ENCODE results near the gene PAPPA.

Gene PAPPA

GRCh38 chr9:116377179-116377798, 223.7 kb downstream of the PAPPA start:
- H3K36me3 ChIP-seq (ENCODE audit: insufficient read depth, low read length), result peaks cover 6% of the 10 kb centered on the region
- no peak overlapping the region for H2AFZ ChIP-seq (ENCODE audit: low read depth, low read length)
- H3K27me3 ChIP-seq (ENCODE audit: insufficient read depth, low read length), result no peaks in the 10 kb centered on the region
- no peaks in the 10 kb centered on the region for H3K9me3 ChIP-seq (ENCODE audit: low read length)
- H3K4me1 ChIP-seq (ENCODE audit: insufficient read depth, low read length), result no peaks in the 10 kb centered on the region
- no peak overlapping the region for H3K4me3 ChIP-seq (ENCODE audit: low read length)

GRCh38 chr9:116378873-116379272, 225.3 kb downstream of the PAPPA start:
- no peaks in the 10 kb centered on the region for H3K4me1 ChIP-seq (ENCODE audit: insufficient read depth, low read length)
- H3K27me3 ChIP-seq (ENCODE audit: insufficient read depth, low read length), result no peaks in the 10 kb centered on the region
- no peak overlapping the region for H3K4me3 ChIP-seq (ENCODE audit: low read length)
- no peaks in the 10 kb centered on the region for H3K9me3 ChIP-seq (ENCODE audit: low read length)
- H2AFZ ChIP-seq (ENCODE audit: low read depth, low read length), result no peak overlapping the region
- peaks cover 6% of the 10 kb centered on the region for H3K36me3 ChIP-seq (ENCODE audit: insufficient read depth, low read length)

GRCh38 chr9:116379821-116380220, 226.2 kb downstream of the PAPPA start:
- Histone ChIP-seq H3K36me3 (ENCODE audit: insufficient read depth, low read length) (peaks cover 6% of the 10 kb centered on the region), H2AFZ (ENCODE audit: low read depth, low read length) (no peak overlapping the region), H3K4me1 (ENCODE audit: insufficient read depth, low read length) (no peaks in the 10 kb centered on the region), H3K9me3 (ENCODE audit: low read length) (no peaks in the 10 kb centered on the region), H3K4me3 (ENCODE audit: low read length) (no peak overlapping the region), H3K27me3 (ENCODE audit: insufficient read depth, low read length) (no peaks in the 10 kb centered on the region)

- no peaks in the 10 kb centered on the region for H3K4me1 ChIP-seq (ENCODE audit: insufficient read depth, low read length)
- no peaks in the 10 kb centered on the region for H3K27me3 ChIP-seq (ENCODE audit: insufficient read depth, low read length)
- H2AFZ ChIP-seq (ENCODE audit: low read depth, low read length), result no peak overlapping the region
- no peaks in the 10 kb centered on the region for H3K9me3 ChIP-seq (ENCODE audit: low read length)
- H3K36me3 ChIP-seq (ENCODE audit: insufficient read depth, low read length), result peaks cover 8% of the 10 kb centered on the region
- no peak overlapping the region for H3K4me3 ChIP-seq (ENCODE audit: low read length)
Measured at GRCh38 chr9:116380496-116380995, 227.0 kb downstream of the PAPPA start.

- Histone ChIP-seq H3K27me3 (ENCODE audit: insufficient read depth, low read length) (no peaks in the 10 kb centered on the region), H3K4me3 (ENCODE audit: low read length) (no peak overlapping the region), H3K4me1 (ENCODE audit: insufficient read depth, low read length) (no peaks in the 10 kb centered on the region), H3K36me3 (ENCODE audit: insufficient read depth, low read length) (peaks cover 9% of the 10 kb centered on the region), H3K9me3 (ENCODE audit: low read length) (no peaks in the 10 kb centered on the region), H2AFZ (ENCODE audit: low read depth, low read length) (no peak overlapping the region)
Measured at GRCh38 chr9:116381350-116381749, 227.8 kb downstream of the PAPPA start.

- H2AFZ ChIP-seq (ENCODE audit: low read depth, low read length), result no peak overlapping the region
- no peaks in the 10 kb centered on the region for H3K9me3 ChIP-seq (ENCODE audit: low read length)
- no peaks in the 10 kb centered on the region for H3K4me1 ChIP-seq (ENCODE audit: insufficient read depth, low read length)
- peaks cover 9% of the 10 kb centered on the region for H3K36me3 ChIP-seq (ENCODE audit: insufficient read depth, low read length)
- no peaks in the 10 kb centered on the region for H3K27me3 ChIP-seq (ENCODE audit: insufficient read depth, low read length)
- H3K4me3 ChIP-seq (ENCODE audit: low read length), result no peak overlapping the region
Measured at GRCh38 chr9:116382053-116382452, 228.5 kb downstream of the PAPPA start.

GRCh38 chr9:116383133-116383532, 229.5 kb downstream of the PAPPA start:
- no peaks in the 10 kb centered on the region for H3K9me3 ChIP-seq (ENCODE audit: low read length)
- H3K36me3 ChIP-seq (ENCODE audit: insufficient read depth, low read length), result peaks cover 9% of the 10 kb centered on the region
- no peak overlapping the region for H3K4me3 ChIP-seq (ENCODE audit: low read length)
- H3K4me1 ChIP-seq (ENCODE audit: insufficient read depth, low read length), result no peaks in the 10 kb centered on the region
- H3K27me3 ChIP-seq (ENCODE audit: insufficient read depth, low read length), result no peaks in the 10 kb centered on the region
- no peak overlapping the region for H2AFZ ChIP-seq (ENCODE audit: low read depth, low read length)

GRCh38 chr9:116383936-116384335, 230.3 kb downstream of the PAPPA start:
- Histone ChIP-seq H3K36me3 (ENCODE audit: insufficient read depth, low read length) (peaks cover 5% of the 10 kb centered on the region), H3K27me3 (ENCODE audit: insufficient read depth, low read length) (no peaks in the 10 kb centered on the region), H3K9me3 (ENCODE audit: low read length) (no peaks in the 10 kb centered on the region)

GRCh38 chr9:116387934-116388698, 234.5 kb downstream of the PAPPA start:
- Histone ChIP-seq H2AFZ (ENCODE audit: low read depth, low read length) (no peak overlapping the region), H3K4me1 (ENCODE audit: insufficient read depth, low read length) (no peaks in the 10 kb centered on the region), H3K36me3 (ENCODE audit: insufficient read depth, low read length) (peaks cover 3% of the 10 kb centered on the region), H3K27me3 (ENCODE audit: insufficient read depth, low read length) (no peaks in the 10 kb centered on the region), H3K9me3 (ENCODE audit: low read length) (no peaks in the 10 kb centered on the region), H3K4me3 (ENCODE audit: low read length) (no peak overlapping the region)

More at GRCh38 chr9:116383936-116384335, 230.3 kb downstream of the PAPPA start:
- no peaks in the 10 kb centered on the region for H3K4me1 ChIP-seq (ENCODE audit: insufficient read depth, low read length)
- H3K4me3 ChIP-seq (ENCODE audit: low read length), result no peak overlapping the region
- H2AFZ ChIP-seq (ENCODE audit: low read depth, low read length), result no peak overlapping the region

- no peaks in the 10 kb centered on the region for H3K9me3 ChIP-seq (ENCODE audit: low read length)
- no peak overlapping the region for H2AFZ ChIP-seq (ENCODE audit: low read depth, low read length)
- H3K4me3 ChIP-seq (ENCODE audit: low read length), result no peak overlapping the region
- no peaks in the 10 kb centered on the region for H3K27me3 ChIP-seq (ENCODE audit: insufficient read depth, low read length)
- peaks cover 3% of the 10 kb centered on the region for H3K36me3 ChIP-seq (ENCODE audit: insufficient read depth, low read length)
- peaks cover 4% of the 10 kb centered on the region for H3K4me1 ChIP-seq (ENCODE audit: insufficient read depth, low read length)
Measured at GRCh38 chr9:116389541-116390302, 236.1 kb downstream of the PAPPA start.

GRCh38 chr9:116390303-116391228, 237.0 kb downstream of the PAPPA start:
- H3K4me1 ChIP-seq (ENCODE audit: insufficient read depth, low read length), result peaks cover 11% of the 10 kb centered on the region
- peaks cover under 1% of the 10 kb centered on the region for H3K36me3 ChIP-seq (ENCODE audit: insufficient read depth, low read length)
- H3K9me3 ChIP-seq (ENCODE audit: low read length), result no peaks in the 10 kb centered on the region
- H3K4me3 ChIP-seq (ENCODE audit: low read length), result no peak overlapping the region
- H2AFZ ChIP-seq (ENCODE audit: low read depth, low read length), result no peak overlapping the region
- no peaks in the 10 kb centered on the region for H3K27me3 ChIP-seq (ENCODE audit: insufficient read depth, low read length)

GRCh38 chr9:116391306-116391900, 237.8 kb downstream of the PAPPA start:
- H2AFZ ChIP-seq (ENCODE audit: low read depth, low read length), result no peak overlapping the region
- H3K4me3 ChIP-seq (ENCODE audit: low read length), result no peak overlapping the region
- H3K36me3 ChIP-seq (ENCODE audit: insufficient read depth, low read length), result peaks cover 3% of the 10 kb centered on the region
- H3K4me1 ChIP-seq (ENCODE audit: insufficient read depth, low read length), result peaks cover 11% of the 10 kb centered on the region
- H3K9me3 ChIP-seq (ENCODE audit: low read length), result no peaks in the 10 kb centered on the region
- H3K27me3 ChIP-seq (ENCODE audit: insufficient read depth, low read length), result no peaks in the 10 kb centered on the region

Data from neuron (in vitro differentiated cells).